Fibroblast of mammary gland (primary cell): Measurements from ENCODE around the gene AIG1.
A peak's percentile ranks its signal among the peaks of the same experiment; 100 is the strongest.

Experiments used
- DNase-seq: peaks from one replicate; pipeline ENCODE4 v3.0.0-alpha.2; 2010; ENCODE audit warnings: low read depth
- H3K4me3 ChIP-seq: 2 replicates; pipeline ENCODE4 v1.5.1; 2011; ENCODE audit warnings: low read depth, mild to moderate bottlenecking, low read length, moderate library complexity; ENCODE audit not compliant: control insufficient read depth
- CTCF ChIP-seq: conservative IDR thresholded peaks from 2 replicates; pipeline ENCODE4 v1.5.1; 2011; ENCODE audit warnings: low read depth, low read length, inconsistent platforms; ENCODE audit not compliant: control insufficient read depth, insufficient read depth

AIG1 gene

GRCh38 chr6:143193571-143194094, 132.9 kb downstream of the AIG1 start:
- no peak overlapping the region for H3K4me3 ChIP-seq
- TF ChIP-seq CTCF: no peak

GRCh38 chr6:143194095-143194589, 133.5 kb downstream of the AIG1 start:
- no peak for DNase-seq
- no peak for TF ChIP-seq CTCF
- no peak overlapping the region for H3K4me3 ChIP-seq

More at GRCh38 chr6:143193571-143194094, 132.9 kb downstream of the AIG1 start:
- DNase-seq: no peak

GRCh38 chr6:143195349-143195845, 134.7 kb downstream of the AIG1 start:
- DNase-seq: no peak
- no peak for TF ChIP-seq CTCF
- H3K4me3 ChIP-seq: no peak overlapping the region

GRCh38 chr6:143196525-143197225, 136.0 kb downstream of the AIG1 start:
- peak; percentile 21 for DNase-seq
- no peak for TF ChIP-seq CTCF
- H3K4me3 ChIP-seq: no peak overlapping the region

- no peak for DNase-seq
- H3K4me3 ChIP-seq: no peak overlapping the region
- no peak for TF ChIP-seq CTCF
Measured at GRCh38 chr6:143197377-143197776, 136.7 kb downstream of the AIG1 start.

- DNase-seq: no peak
- no peak overlapping the region for H3K4me3 ChIP-seq
- TF ChIP-seq CTCF: no peak
Measured at GRCh38 chr6:143198312-143198711, 137.6 kb downstream of the AIG1 start.
